Measurements from ENCODE around the gene OLA1.

OLA1 gene

DNA sequence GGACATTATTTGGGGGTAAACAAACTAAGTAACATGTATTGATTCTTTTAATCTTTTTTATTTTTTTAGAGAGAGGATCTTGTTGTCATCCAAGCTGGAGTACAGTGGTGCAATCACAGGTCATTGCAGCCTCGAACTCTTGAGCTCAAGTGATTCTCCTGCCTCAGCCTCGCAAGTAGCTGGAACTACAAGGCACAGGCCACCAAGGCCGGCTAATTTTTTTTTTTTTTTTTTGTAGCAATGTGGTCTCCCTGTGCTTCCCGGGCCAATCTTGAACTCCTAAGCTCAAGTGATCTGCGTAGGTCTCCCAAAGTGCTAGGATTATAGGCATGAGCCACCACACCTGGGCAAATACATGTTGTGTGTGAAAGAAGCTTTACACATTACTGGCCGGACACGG, 29.6 kb downstream of the OLA1 start:
- TF ChIP-seq CTCF (IDR thresholded peaks at IDR 0.05; ENCODE audit: low read depth, low read length, missing control alignments) = no peak
- H3K4me3 ChIP-seq (replicated peaks; ENCODE audit: low read depth, low read length) = no peak overlapping the region
- no peak for DNase-seq (ENCODE audit: extremely low read depth, low read depth)

DNA sequence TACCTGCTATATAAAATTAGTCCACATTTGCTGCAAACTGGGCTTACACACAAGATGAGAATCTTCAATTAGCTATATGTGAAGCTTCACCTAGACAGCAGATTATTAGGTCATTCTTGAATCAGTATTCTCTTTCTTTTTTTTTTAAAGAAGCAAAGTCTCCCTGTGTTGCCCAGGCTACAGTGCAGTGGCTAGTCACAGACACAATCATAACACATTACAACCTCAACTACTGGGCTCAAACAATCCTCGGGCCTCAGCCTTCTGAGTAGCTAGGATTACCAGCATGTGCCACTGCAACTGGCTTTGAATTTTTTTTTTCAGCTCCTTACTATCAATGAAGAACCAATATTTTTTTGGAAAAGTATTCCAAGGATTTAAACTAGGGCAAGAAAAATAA, 30.5 kb downstream of the OLA1 start:
- no peak for TF ChIP-seq CTCF (IDR thresholded peaks at IDR 0.05; ENCODE audit: low read depth, low read length, missing control alignments)
- DNase-seq (ENCODE audit: extremely low read depth, low read depth) = no peak
- H3K4me3 ChIP-seq (replicated peaks; ENCODE audit: low read depth, low read length) = no peak overlapping the region

DNA sequence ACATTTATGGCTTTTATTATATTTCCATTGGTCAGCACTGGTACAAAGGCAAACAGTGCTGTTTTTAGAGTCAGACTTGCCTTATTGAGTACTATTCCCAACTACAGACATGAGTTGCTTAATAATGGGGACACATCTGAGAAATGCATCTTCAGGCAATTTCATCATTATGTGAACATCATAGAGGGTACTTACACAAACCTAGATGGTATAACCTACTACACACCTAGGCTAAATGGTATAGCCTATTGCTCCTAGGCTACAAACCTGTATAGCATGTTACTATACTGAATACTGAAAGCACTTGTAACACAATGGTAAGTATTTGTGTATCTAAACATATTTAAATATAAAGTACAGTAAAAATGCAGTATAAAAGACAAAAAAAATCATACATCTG, 36.4 kb downstream of the OLA1 start:
- DNase-seq (ENCODE audit: extremely low read depth, low read depth) = no peak

GRCh38 chr2:174210862-174211261, 37.5 kb downstream of the OLA1 start:
- DNase-seq (ENCODE audit: extremely low read depth, low read depth) = no peak
- no peak for TF ChIP-seq CTCF (IDR thresholded peaks at IDR 0.05; ENCODE audit: low read depth, low read length, missing control alignments)
- no peak overlapping the region for H3K4me3 ChIP-seq (replicated peaks; ENCODE audit: low read depth, low read length)

More for the DNA sequence above, 36.4 kb downstream of the OLA1 start:
- H3K4me3 ChIP-seq (replicated peaks; ENCODE audit: low read depth, low read length) = no peak overlapping the region
- TF ChIP-seq CTCF (IDR thresholded peaks at IDR 0.05; ENCODE audit: low read depth, low read length, missing control alignments) = no peak

DNA sequence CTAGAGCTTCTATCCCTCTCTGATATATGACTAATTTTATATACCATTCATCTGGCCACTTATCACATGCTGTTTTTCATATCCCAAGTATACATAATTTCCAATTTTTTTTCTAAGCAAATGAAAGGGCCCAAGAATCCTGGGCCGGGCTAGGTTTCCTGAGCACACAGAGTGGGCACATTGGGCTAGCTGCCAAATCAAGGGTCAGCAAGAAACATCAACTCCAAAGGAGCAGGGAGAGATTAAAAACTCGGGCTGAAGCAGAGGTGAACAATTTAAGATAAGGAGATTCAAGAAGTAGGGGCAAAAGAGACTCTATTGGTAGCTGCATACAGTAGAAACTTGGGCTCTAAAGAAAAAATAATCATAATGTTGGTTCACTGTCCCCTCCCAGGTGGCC, 39.0 kb downstream of the OLA1 start:
- no peak overlapping the region for H3K4me3 ChIP-seq (replicated peaks; ENCODE audit: low read depth, low read length)
- no peak for TF ChIP-seq CTCF (IDR thresholded peaks at IDR 0.05; ENCODE audit: low read depth, low read length, missing control alignments)
- no peak for DNase-seq (ENCODE audit: extremely low read depth, low read depth)

- DNase-seq (ENCODE audit: extremely low read depth, low read depth) = no peak
- no peak for TF ChIP-seq CTCF (IDR thresholded peaks at IDR 0.05; ENCODE audit: low read depth, low read length, missing control alignments)
- no peak overlapping the region for H3K4me3 ChIP-seq (replicated peaks; ENCODE audit: low read depth, low read length)
Observed at GRCh38 chr2:174208026-174208425, 40.3 kb downstream of the OLA1 start.

DNA sequence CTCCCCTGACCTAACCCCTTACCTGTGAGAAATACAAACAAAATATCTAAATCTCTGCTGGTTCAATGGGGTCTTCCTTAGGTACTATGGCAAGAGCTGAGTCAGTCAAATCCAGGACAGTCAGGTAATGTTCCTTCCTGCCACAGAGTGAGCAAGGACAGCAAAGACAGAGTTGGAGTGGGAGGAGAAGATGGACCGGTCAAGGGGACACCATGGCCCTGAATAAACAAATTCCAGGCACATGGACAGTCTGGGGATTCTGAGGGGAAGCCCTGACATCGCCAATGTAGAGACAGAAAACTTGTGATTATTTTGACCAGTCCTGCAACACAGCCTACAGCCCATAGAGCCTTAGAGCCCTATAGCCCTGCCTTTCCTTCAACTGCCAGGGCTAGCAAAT, 42.8 kb downstream of the OLA1 start:
- DNase-seq (ENCODE audit: extremely low read depth, low read depth) = no peak
- no peak for TF ChIP-seq CTCF (IDR thresholded peaks at IDR 0.05; ENCODE audit: low read depth, low read length, missing control alignments)
- no peak overlapping the region for H3K4me3 ChIP-seq (replicated peaks; ENCODE audit: low read depth, low read length)
